ENCODE results near the gene SHLD2.

SHLD2 gene, protein sequence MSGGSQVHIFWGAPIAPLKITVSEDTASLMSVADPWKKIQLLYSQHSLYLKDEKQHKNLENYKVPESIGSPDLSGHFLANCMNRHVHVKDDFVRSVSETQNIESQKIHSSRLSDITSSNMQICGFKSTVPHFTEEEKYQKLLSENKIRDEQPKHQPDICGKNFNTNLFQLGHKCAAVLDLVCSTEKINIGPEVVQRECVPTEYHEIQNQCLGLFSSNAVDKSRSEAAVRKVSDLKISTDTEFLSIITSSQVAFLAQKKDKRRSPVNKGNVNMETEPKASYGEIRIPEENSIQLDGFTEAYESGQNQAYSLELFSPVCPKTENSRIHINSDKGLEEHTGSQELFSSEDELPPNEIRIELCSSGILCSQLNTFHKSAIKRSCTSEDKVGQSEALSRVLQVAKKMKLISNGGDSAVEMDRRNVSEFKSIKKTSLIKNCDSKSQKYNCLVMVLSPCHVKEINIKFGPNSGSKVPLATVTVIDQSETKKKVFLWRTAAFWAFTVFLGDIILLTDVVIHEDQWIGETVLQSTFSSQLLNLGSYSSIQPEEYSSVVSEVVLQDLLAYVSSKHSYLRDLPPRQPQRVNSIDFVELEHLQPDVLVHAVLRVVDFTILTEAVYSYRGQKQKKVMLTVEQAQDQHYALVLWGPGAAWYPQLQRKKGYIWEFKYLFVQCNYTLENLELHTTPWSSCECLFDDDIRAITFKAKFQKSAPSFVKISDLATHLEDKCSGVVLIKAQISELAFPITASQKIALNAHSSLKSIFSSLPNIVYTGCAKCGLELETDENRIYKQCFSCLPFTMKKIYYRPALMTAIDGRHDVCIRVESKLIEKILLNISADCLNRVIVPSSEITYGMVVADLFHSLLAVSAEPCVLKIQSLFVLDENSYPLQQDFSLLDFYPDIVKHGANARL

DNA sequence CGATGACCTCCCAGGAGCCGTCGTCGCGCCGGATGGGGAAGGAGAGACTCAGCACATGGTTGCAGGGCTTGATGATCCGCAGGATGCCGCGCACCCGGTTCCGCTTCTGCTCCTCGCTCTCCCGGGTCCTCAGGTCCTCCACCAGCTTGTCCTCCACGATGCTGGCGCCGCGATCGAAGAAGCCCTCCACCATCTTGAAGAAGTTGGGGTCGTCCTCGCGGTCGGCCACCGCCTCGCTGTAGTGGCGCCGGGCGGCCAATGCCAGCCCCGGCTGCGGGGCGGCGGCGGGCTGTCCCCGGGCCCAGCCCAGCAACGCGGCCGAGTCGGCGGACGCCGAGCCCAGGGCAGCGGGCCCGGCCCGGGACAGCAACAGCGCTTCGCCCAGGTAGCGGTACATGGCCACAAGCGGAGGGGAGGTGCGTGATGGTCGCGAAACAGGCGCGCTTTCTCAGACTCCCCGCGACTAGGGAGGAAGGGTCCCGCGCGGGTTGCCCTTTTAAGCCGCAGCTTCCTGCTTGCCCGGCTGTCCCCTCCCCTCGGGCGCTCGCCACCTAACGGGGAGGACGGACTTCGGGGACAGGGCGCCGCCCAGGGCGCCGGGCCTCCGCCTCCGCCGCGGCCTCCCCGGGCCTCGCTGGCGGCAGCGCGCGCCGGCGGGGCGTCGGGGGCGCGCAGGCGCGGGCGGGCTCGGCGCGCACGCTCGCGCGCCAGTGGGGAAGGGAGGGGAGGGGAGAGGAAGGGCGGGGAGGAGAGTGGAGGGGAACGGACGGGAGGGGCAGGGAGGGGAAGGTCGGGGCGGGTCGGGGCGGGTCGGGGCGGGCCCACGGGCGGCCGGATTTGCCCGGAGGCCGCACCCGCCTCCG lies at the start of gene SHLD2, which contains the start of gene GLUD1:
TSS of gene SHLD2 (plus strand) at position 834 of the 863 bp plus-strand sequence. CDS start 56,149 bp downstream, outside the sequence.
TSS of gene GLUD1 (minus strand) at position 471 of the 863 bp plus-strand sequence. CDS start at position 397, 74 bp downstream.
- TF ChIP-seq, protein P1, sequence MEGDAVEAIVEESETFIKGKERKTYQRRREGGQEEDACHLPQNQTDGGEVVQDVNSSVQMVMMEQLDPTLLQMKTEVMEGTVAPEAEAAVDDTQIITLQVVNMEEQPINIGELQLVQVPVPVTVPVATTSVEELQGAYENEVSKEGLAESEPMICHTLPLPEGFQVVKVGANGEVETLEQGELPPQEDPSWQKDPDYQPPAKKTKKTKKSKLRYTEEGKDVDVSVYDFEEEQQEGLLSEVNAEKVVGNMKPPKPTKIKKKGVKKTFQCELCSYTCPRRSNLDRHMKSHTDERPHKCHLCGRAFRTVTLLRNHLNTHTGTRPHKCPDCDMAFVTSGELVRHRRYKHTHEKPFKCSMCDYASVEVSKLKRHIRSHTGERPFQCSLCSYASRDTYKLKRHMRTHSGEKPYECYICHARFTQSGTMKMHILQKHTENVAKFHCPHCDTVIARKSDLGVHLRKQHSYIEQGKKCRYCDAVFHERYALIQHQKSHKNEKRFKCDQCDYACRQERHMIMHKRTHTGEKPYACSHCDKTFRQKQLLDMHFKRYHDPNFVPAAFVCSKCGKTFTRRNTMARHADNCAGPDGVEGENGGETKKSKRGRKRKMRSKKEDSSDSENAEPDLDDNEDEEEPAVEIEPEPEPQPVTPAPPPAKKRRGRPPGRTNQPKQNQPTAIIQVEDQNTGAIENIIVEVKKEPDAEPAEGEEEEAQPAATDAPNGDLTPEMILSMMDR (IDR thresholded peaks at IDR 0.05): no peak
- Histone ChIP-seq H3K4me3 (peak within 1 kb of the TSS; percentile 91), H3K27ac (peak within 1 kb of the TSS; percentile 97 to 99)
- peak; percentile 94 for DNase-seq (ENCODE audit: low spot score)

DNA sequence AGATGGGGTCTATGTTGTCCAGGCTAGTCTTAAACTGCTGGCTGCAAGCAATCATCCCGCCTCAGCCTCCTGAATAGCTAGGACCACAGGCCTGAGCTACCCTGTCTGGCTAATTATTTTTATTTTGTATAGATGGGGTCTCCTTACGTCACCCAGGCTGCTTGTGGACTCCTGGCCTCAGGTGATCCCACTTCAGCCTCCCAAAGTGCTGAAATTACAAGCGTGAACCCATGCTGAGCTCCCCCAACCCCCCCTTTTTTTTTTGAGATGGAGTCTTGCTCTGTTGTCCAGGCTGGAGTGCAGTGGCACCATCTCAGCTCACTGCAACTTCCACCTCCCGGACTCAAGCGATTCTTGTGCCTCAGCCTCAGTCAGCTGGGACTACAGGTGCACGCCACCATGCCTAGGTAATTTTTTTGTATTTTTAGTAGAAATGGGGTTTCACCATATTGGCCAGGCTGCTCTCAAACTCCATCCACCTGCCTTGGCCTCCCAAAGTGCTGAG lies 49.5 kb upstream of the SHLD2 start:
- Histone ChIP-seq H3K27ac (no peak overlapping the region), H3K4me3 (no peak overlapping the region)
- no peak for DNase-seq (ENCODE audit: low spot score)
- TF ChIP-seq, protein P1 (IDR thresholded peaks at IDR 0.05): no peak

DNA sequence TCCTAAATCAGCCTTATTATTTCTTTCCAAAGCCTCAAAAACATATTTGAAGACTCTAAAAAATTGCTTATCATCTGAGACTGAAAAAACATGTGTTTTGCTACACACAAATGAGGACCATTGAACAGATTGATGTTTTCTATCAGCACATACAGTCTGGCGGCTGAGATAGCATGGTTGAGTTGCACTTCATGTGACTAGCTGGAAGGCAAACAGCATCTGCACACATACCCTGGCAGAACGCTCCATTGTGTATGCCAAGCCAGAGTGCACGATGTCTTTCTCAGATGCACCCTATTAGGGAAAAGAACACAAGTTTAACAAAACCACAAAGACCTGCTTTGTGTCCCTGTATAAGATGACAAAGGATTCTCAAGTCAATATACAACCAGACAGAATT lies 41.9 kb upstream of the SHLD2 start:
- DNase-seq (ENCODE audit: low spot score): no peak
- peak overlapping the region in 1 of 2 donors; percentile 5 for H3K27ac ChIP-seq
- TF ChIP-seq, protein P1 (IDR thresholded peaks at IDR 0.05): no peak
- H3K4me3 ChIP-seq: no peak overlapping the region

DNA sequence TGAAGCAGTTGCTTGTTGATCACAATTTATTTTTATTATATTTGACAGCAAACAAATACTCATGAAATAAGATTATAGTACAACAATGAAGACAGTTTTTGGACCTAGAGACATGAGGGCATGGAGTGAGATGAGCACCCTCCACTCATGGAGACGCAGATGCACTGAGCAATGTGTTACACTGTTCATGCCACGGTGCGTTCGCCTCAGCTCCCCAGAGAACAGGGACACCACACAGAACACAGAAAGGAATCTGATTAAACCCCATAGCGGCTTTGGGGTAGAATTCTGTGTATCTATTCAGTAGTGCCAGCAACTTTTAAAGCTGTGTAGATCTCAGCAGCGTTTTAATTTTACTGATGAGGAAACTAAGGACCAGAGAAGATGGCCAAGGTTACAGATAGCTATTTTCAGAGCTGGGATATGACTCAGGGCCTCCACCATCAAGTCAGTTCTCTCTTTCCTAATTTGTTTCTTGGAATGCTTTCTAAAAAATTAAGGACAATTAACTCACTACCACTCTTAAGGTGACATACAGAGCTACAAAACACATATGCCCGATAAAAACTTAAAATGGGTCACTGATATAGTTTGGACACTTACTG lies 41.3 kb upstream of the SHLD2 start:
- no peak for DNase-seq (ENCODE audit: low spot score)
- H3K4me3 ChIP-seq: no peak overlapping the region
- no peak overlapping the region for H3K27ac ChIP-seq
- TF ChIP-seq, protein P1 (IDR thresholded peaks at IDR 0.05): no peak

DNA sequence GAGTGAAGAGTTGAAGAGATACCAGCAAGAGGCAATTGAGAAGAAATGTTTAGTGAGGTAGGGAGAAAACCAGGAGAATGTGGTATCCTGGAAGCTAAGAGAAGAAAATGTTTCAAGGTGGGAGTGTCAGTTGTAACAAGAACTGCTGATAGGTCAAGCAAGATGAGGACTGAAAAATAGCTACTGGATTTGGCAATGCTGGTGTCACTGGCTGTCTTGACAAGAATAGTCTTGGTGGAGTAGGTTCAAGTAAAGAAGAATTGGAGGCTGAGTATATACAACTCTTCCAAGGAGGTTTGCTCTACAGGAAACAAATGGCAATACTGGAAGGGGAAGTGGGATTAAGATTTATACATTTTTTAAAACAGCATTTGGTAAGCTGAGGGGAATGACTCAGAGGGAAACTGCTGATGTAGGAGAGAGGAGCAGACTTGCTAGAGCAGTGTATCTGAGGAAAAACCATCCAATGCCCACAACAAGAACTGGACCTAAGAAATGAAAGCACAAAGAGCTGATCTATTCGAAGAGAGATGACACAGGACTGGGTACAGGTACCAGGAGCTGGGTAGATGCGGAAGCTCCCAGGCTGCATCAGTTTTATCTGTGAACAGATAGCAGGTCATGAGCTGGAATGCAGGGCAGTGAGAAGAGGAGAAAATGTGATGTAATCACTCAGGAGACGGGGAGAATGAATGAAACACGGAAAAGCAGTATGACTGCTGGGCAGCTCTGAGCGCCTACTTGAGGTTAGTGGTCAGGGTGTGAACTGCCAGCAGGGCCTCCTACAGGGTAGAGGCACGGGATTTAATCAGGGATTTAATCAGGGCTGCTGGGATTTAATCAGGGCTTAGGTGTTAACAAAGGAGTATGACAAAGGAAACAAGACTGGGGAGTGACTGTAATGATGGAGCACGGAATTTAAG lies 40.4 kb upstream of the SHLD2 start:
- Histone ChIP-seq H3K27ac (peak overlapping the region in 1 of 2 donors; percentile 55), H3K4me3 (no peak overlapping the region)
- no peak for DNase-seq (ENCODE audit: low spot score)
- TF ChIP-seq, protein P1 (IDR thresholded peaks at IDR 0.05): no peak

Measured in coronary artery (tissue), 2 donors.